ENCODE results near the gene TRIP13.

Gene TRIP13

DNA sequence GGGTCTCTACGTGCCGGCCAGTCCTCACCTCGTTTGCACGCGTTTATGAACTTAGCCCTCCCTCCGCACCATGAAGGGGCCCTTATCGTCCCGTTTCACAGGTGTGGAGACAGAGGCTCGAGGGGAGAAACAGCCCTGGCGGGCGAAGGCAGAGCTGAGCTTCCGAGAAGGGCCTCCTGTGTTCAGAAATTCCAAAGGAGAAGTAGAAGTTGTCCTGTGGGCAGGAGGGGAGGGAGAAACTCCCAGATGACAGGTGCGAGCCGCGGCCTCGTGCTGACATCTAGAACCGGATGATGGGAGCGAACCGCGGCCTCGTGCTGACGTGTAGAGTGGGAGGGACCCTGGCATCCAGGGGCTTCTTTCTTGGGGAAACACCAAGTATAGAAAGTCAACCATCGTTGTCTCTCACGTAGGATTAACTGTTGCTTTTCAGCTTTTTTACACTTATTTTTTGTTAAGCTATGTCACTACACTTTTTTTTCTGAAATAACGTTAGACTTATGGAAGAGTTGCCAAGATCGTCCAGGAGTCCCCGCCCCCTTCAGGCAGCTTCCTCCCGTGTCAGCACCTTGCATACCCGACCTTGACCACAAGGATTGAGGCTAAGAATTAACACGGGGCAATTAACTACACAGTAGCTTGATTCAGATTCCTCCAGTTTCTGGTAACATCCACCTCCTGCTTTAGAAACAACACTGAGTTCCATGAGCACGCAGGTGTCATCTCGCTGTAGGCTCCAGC lies 73.1 kb downstream of the TRIP13 start:
- DNase-seq: no peak
- in situ Hi-C loops (cut with HindIII; ENCODE audit: low pct_ligation_motif_present, low sequenced_read_pairs): no loop called here
- Histone ChIP-seq H3K4me3 (ENCODE audit: low read depth, low read length) (no peak overlapping the region), H3K36me3 (replicated peaks) (no peaks in the 10 kb centered on the region), H3K27ac (no peak overlapping the region), H3K27me3 (replicated peaks) (peaks cover 62% of the 10 kb centered on the region)
- no peak for TF ChIP-seq CTCF (IDR thresholded peaks at IDR 0.05; ENCODE audit: low read depth, low read length, missing control alignments)

DNA sequence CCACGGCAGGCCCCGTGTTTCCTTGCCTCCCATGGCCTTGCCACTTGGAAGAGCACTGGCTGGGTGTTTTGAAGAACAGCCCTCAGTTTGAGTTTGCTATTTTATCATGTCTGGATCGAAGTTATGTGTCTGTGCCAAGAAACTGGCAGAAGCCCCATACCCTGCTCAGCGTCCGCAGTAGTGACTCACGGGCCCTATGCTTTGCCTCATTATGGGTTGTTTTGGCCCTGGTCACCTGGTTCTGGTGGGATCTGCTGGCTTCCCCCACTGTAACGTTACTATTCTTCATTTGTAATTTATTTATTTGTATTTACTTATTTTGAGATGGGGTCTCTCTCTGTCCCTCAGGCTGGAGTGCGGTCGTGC lies 73.6 kb downstream of the TRIP13 start:
- no peak for DNase-seq
- Histone ChIP-seq H3K27me3 (replicated peaks) (peaks cover 56% of the 10 kb centered on the region), H3K36me3 (replicated peaks) (no peaks in the 10 kb centered on the region), H3K4me3 (ENCODE audit: low read depth, low read length) (no peak overlapping the region), H3K27ac (no peak overlapping the region)
- in situ Hi-C loops (cut with HindIII; ENCODE audit: low pct_ligation_motif_present, low sequenced_read_pairs): no loop called here
- TF ChIP-seq CTCF (IDR thresholded peaks at IDR 0.05; ENCODE audit: low read depth, low read length, missing control alignments): no peak

DNA sequence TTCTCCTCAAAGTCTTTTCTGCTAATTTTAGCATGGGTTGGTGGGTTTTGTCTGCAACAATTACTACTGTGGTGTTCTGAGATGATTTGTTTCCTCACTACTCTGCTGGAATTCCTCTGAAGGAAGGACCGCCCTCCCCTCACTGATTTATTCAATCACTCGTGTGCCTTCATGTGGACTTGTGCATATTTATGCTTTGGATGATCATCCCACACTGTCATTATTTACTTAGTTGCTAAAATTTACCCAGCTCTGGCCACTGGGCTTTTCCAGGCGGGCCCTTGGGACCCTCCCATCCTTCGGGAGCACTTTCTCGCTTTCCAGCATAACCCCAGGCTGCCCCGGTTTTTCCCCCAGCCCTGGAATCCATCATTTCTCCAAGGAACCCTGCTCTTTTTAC lies 74.3 kb downstream of the TRIP13 start:
- H3K4me3 ChIP-seq (ENCODE audit: low read depth, low read length): no peak overlapping the region
- TF ChIP-seq CTCF (IDR thresholded peaks at IDR 0.05; ENCODE audit: low read depth, low read length, missing control alignments): no peak
- no peak overlapping the region for H3K27ac ChIP-seq
- no peak for DNase-seq
- H3K27me3 ChIP-seq (replicated peaks): peaks cover 50% of the 10 kb centered on the region
- H3K36me3 ChIP-seq (replicated peaks): no peaks in the 10 kb centered on the region
- in situ Hi-C loops (cut with HindIII; ENCODE audit: low pct_ligation_motif_present, low sequenced_read_pairs): no loop called here

Data from brain microvascular endothelial cell (primary cell).